Upper lobe of left lung (tissue), 4 donors: ENCODE results near the gene RIMS4.

Experiments
- CTCF ChIP-seq, 6 experiments: fragments of 450-650 bp in 4 of 6; fragments of 200-600 bp in 2 of 6; sonication (generic) in 2 of 6; IDR thresholded peaks; one replicate each; pipeline ENCODE4 v1.5.1; 2016 to 2019; ENCODE audit warnings: antibody characterized with exemption in 6 of 6
- EP300 ChIP-seq, 4 donors: sonication (generic); formaldehyde crosslinking; IDR thresholded peaks; one replicate each; pipeline ENCODE4 v1.5.1; 2017; ENCODE audit warnings: antibody characterized with exemption in 4 of 4, control low read depth in 2 of 4
- POLR2A ChIP-seq, 4 donors: fragments of 450-650 bp; IDR thresholded peaks; one replicate each; pipeline ENCODE4 v1.5.1; 2016 to 2017; ENCODE audit warnings: antibody characterized with exemption in 4 of 4, mild to moderate bottlenecking in 2 of 4

GRCh38 chr20:44720997-44721784 lies 89.2 kb downstream of the RIMS4 start:
- TF ChIP-seq CTCF (IDR thresholded peaks at IDR 0.05) (no peak), POLR2A (IDR thresholded peaks at IDR 0.05) (no peak), EP300 (IDR thresholded peaks at IDR 0.05) (no peak)
